ENCODE data around the gene FGF3.

DNA sequence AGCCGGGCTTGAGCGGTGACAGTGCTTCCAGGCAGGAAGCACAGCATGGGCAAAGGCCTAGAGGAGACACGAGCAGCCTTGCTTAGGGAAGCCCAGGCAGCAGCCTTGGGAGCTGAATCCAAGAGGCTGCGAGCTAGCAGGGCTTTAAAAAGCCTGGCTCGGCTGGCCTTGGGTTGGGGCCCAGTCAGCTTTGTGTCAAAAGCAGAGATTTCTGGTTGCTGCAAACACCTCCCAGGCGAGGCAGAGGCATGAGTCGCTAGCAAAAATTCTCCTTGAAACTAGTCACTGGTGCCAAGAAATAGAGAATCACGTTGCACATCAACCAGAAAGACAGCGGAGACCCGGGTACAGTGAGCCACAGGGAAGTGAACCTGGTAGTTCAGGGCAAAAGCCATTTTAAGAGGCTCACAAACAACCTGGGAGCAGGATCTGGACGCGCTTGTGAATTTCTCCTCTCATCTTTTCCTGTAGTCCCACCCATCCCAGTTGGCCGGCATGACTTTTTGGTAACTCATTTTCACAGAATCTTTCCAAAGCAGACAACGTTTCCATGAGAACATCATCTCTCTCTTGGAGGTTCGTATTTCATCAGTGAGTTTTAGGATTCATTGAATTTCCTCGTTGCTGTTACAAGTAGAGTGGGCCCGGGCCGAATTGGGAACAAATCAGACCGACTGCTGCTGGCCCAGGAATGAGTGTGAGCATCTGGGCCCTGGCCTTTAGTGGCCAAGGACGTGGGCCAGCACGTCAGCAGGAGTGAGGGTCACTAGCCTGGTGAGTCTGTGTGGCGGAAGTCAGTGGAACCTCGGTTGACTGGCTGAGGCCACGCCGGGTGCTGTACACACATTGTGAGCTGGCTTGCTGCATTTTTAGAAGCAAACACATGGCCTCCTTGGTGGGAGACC lies 27.7 kb downstream of the FGF3 start:
- TF ChIP-seq, protein P1, sequence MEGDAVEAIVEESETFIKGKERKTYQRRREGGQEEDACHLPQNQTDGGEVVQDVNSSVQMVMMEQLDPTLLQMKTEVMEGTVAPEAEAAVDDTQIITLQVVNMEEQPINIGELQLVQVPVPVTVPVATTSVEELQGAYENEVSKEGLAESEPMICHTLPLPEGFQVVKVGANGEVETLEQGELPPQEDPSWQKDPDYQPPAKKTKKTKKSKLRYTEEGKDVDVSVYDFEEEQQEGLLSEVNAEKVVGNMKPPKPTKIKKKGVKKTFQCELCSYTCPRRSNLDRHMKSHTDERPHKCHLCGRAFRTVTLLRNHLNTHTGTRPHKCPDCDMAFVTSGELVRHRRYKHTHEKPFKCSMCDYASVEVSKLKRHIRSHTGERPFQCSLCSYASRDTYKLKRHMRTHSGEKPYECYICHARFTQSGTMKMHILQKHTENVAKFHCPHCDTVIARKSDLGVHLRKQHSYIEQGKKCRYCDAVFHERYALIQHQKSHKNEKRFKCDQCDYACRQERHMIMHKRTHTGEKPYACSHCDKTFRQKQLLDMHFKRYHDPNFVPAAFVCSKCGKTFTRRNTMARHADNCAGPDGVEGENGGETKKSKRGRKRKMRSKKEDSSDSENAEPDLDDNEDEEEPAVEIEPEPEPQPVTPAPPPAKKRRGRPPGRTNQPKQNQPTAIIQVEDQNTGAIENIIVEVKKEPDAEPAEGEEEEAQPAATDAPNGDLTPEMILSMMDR (conservative IDR thresholded peaks at IDR 0.05; ENCODE audit: low read depth, low read length): no peak
- no peak for TF ChIP-seq EZH2phosphoT487 (IDR thresholded peaks at IDR 0.05; ENCODE audit: borderline replicate concordance, low read length)
